Colonic mucosa (tissue), 4 donors: Measurements from ENCODE around the gene SEMA3E. TPM values are rescaled to one million over a fixed set of nuclear protein-coding genes. Genes with fewer than 3 reads are reported as not detected.

Experiments
- DNase-seq: peaks from one replicate; pipeline ENCODE4 v3.0.0-alpha.2; 2020
- H3K27ac ChIP-seq: fragments of 200-600 bp; one replicate; pipeline ENCODE4 v1.8.0; 2021
- H3K27me3 ChIP-seq: fragments of 200-600 bp; one replicate; pipeline ENCODE4 v1.8.0; 2021
- H3K36me3 ChIP-seq: fragments of 200-600 bp; one replicate; pipeline ENCODE4 v1.8.0; 2021
- H3K4me1 ChIP-seq: fragments of 200-600 bp; one replicate; pipeline ENCODE4 v1.8.0; 2021; ENCODE audit warnings: mild to moderate bottlenecking
- H3K4me3 ChIP-seq: fragments of 200-600 bp; one replicate; pipeline ENCODE4 v1.8.0; 2021
- H3K9ac ChIP-seq, 2 donors: one replicate each; pipeline ENCODE4 v1.7.0; 2013; ENCODE audit warnings: control low read depth in 2 of 2, low read depth in 2 of 2, low read length in 2 of 2
- H3K9me3 ChIP-seq: fragments of 200-600 bp; one replicate; pipeline ENCODE4 v1.8.0; 2021
- intact Hi-C: fragments of 100-400 bp; cut with DNase I; formaldehyde crosslinking; loops from one replicate; pipeline ENCODE4 v1.14.1; 2022
- total RNA-seq, 2 donors: library from RNA; stranded (reverse); fragmentation: NEBNext Ultra II Directional in 1 of 2; extraction: Animal tissue kit (Norgen Biotek cat#: 25700) in 1 of 2; gene quantifications; one replicate each; pipeline ENCODE4 v1.2.1, GENCODE V29; 2021
- TF ChIP-seq, protein P1 (sequence below): fragments of 200-600 bp; IDR thresholded peaks from one replicate; pipeline ENCODE4 v1.8.0; 2022; ENCODE audit warnings: antibody characterized with exemption, mild to moderate bottlenecking
- donor health status: healthy.
- donor health status: DM: no; HTN: no; CAD: no.
- donor health status: DM: no; HTN: no; CAD: no.

The SEMA3E gene
- total RNA-seq, 2 donors from 2014 or later, result 1.2 to 2.3 TPM

DNA sequence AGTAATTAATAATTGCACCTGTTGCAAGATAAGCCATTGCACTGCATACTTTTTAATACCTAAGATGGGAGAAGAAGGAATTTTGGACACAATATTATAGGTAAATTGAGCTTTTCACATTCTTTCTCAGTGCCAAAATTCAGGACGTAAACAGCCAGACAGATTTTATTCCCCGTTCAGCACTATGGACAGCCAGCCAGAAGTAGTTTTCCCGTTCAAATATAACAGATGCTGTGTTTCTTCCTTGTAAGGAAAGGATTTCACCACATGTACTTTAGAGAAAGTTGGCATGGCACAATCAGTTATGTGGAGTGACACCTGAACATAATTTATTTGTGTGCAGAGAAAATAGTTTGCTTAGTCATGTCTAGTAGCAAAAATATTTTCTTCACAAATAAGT, 34.8 kb downstream of the SEMA3E start:
- H3K27ac ChIP-seq, result no peak overlapping the region
- DNase-seq, result no peak
- no peak overlapping the region for H3K9ac ChIP-seq
- no peak overlapping the region for H3K4me3 ChIP-seq
- H3K4me1 ChIP-seq, result no peaks in the 10 kb centered on the region
- H3K36me3 ChIP-seq, result no peaks in the 10 kb centered on the region
- H3K27me3 ChIP-seq, result no peaks in the 10 kb centered on the region
- intact Hi-C loops, result no loop called here
- no peaks in the 10 kb centered on the region for H3K9me3 ChIP-seq
- TF ChIP-seq, protein P1, sequence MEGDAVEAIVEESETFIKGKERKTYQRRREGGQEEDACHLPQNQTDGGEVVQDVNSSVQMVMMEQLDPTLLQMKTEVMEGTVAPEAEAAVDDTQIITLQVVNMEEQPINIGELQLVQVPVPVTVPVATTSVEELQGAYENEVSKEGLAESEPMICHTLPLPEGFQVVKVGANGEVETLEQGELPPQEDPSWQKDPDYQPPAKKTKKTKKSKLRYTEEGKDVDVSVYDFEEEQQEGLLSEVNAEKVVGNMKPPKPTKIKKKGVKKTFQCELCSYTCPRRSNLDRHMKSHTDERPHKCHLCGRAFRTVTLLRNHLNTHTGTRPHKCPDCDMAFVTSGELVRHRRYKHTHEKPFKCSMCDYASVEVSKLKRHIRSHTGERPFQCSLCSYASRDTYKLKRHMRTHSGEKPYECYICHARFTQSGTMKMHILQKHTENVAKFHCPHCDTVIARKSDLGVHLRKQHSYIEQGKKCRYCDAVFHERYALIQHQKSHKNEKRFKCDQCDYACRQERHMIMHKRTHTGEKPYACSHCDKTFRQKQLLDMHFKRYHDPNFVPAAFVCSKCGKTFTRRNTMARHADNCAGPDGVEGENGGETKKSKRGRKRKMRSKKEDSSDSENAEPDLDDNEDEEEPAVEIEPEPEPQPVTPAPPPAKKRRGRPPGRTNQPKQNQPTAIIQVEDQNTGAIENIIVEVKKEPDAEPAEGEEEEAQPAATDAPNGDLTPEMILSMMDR, result no peak

- intact Hi-C loops, result no loop called here
- Histone ChIP-seq H3K4me1 (no peaks in the 10 kb centered on the region), H3K9me3 (no peaks in the 10 kb centered on the region), H3K36me3 (no peaks in the 10 kb centered on the region), H3K27me3 (no peaks in the 10 kb centered on the region), H3K27ac (no peak overlapping the region), H3K9ac (no peak overlapping the region), H3K4me3 (no peak overlapping the region)
- no peak for DNase-seq
- TF ChIP-seq, protein P1, result no peak
Observed at GRCh38 chr7:83613232-83613631, 35.7 kb downstream of the SEMA3E start.

GRCh38 chr7:83611776-83612175, 37.2 kb downstream of the SEMA3E start:
- no peak overlapping the region for H3K9ac ChIP-seq
- TF ChIP-seq, protein P1, result no peak
- no peaks in the 10 kb centered on the region for H3K4me1 ChIP-seq
- intact Hi-C loops, result no loop called here
- H3K27me3 ChIP-seq, result no peaks in the 10 kb centered on the region
- H3K4me3 ChIP-seq, result no peak overlapping the region
- DNase-seq, result no peak
- no peaks in the 10 kb centered on the region for H3K36me3 ChIP-seq
- no peak overlapping the region for H3K27ac ChIP-seq
- H3K9me3 ChIP-seq, result no peaks in the 10 kb centered on the region

DNA sequence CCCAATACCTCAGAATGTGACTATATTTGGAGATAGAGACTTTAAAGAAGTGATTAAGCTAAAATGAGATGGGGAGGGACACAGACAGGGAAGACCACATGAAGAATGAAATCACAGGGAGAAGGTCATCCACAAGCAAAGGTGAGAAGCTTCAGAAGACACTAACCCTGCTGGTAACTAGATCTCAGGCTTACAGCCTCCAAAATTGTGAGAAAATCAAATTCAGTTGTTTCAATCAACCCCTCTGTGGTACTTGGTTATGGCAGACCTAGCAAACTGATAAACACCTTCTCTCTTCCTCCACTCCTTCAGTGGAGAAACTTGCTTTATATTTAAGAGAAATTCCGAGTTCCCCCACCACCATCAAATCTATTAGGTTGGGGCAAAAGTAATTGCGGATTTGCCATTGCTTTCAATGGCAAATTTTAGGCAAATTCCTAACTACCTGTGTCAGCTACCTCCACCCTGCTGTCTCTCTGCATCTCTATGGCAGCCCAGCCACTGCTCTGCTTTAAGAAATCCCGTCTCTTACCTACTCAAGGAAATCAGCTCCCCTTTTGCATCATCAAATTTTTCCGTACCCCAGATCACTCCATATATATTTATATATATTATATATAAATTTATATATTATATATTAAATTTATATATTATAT, 38.2 kb downstream of the SEMA3E start:
- Histone ChIP-seq H3K9me3 (no peaks in the 10 kb centered on the region), H3K9ac (no peak overlapping the region), H3K4me3 (no peak overlapping the region), H3K27me3 (no peaks in the 10 kb centered on the region), H3K36me3 (no peaks in the 10 kb centered on the region), H3K27ac (no peak overlapping the region), H3K4me1 (no peaks in the 10 kb centered on the region)
- no peak for DNase-seq
- TF ChIP-seq, protein P1, result no peak
- intact Hi-C loops, result no loop called here

GRCh38 chr7:83608716-83609115, 40.2 kb downstream of the SEMA3E start:
- no peaks in the 10 kb centered on the region for H3K27me3 ChIP-seq

More at GRCh38 chr7:83608716-83609115, 40.2 kb downstream of the SEMA3E start:
- Histone ChIP-seq H3K9me3 (no peaks in the 10 kb centered on the region), H3K27ac (no peak overlapping the region), H3K9ac (no peak overlapping the region), H3K4me1 (no peaks in the 10 kb centered on the region), H3K4me3 (no peak overlapping the region), H3K36me3 (no peaks in the 10 kb centered on the region)
- no peak for DNase-seq
- intact Hi-C loops, result no loop called here
- TF ChIP-seq, protein P1, result no peak
